GM10266 (cell line): ENCODE results near the gene TNIK.

Source experiments
- DNase-seq: peaks from one replicate; pipeline ENCODE4 v3.0.0; 2012; ENCODE audit errors: extremely low spot score
- TF ChIP-seq, protein P1 (sequence below): IDR thresholded peaks from 2 replicates; pipeline ENCODE4 v1.5.1; 2012; ENCODE audit warnings: mild to moderate bottlenecking, low read depth; ENCODE audit not compliant: control insufficient read depth, insufficient read depth; ENCODE audit errors: missing control alignments

TNIK gene

DNA sequence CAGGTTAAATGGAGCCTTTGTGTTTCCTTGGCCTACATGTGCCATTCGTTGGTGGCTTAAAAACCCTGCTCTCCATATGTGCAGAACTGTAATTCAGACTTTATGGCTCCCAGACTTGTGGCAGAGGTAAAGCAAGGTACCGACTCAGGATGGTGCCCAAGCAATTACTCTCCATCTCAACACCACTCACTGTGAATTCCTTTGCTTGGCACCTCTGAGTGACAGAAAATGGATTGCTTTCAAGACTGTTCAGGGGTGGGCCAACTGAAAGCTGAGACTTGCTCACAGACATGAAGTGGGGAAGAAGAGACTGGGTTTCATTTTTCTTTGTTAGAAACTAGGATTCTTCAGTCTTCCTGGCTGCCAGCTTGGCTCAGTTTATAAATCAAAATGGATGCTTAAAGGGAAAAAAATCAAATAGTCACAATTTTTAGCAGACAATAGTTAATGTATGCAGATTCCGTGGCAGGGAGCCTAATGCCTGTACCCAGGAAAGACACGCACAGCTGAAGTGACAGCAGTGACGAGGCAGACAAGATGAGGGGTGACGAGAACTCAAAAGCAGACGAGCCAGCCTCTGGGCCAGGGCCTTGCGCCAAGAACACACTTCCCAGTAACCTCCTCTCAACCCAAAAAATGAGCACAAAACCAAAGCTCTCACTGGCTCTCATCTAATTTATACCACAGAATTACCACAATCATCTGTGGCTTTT is 225.8 kb downstream of the TNIK start:
- no peak for DNase-seq
- TF ChIP-seq, protein P1, sequence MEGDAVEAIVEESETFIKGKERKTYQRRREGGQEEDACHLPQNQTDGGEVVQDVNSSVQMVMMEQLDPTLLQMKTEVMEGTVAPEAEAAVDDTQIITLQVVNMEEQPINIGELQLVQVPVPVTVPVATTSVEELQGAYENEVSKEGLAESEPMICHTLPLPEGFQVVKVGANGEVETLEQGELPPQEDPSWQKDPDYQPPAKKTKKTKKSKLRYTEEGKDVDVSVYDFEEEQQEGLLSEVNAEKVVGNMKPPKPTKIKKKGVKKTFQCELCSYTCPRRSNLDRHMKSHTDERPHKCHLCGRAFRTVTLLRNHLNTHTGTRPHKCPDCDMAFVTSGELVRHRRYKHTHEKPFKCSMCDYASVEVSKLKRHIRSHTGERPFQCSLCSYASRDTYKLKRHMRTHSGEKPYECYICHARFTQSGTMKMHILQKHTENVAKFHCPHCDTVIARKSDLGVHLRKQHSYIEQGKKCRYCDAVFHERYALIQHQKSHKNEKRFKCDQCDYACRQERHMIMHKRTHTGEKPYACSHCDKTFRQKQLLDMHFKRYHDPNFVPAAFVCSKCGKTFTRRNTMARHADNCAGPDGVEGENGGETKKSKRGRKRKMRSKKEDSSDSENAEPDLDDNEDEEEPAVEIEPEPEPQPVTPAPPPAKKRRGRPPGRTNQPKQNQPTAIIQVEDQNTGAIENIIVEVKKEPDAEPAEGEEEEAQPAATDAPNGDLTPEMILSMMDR: no peak

DNA sequence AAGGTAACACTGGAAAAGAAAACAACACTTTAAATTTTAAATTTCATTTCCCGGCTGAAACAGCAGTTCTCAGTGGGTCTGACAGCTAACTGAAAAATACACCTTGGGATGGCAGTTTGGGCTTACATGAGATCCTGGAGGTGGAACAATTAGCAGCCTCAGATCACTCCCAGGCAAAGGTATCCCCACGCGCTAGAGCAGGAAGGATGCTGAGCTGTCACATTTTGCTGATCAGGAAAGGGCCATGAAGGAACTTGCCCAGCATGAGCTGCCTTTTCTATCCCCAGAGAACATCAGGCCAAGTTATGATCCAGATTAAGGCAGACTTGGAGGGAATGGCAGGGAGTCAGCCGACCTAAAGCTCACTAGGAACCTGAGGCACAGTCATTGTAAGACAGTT is 228.8 kb downstream of the TNIK start:
- TF ChIP-seq, protein P1: no peak
- DNase-seq: no peak

DNA sequence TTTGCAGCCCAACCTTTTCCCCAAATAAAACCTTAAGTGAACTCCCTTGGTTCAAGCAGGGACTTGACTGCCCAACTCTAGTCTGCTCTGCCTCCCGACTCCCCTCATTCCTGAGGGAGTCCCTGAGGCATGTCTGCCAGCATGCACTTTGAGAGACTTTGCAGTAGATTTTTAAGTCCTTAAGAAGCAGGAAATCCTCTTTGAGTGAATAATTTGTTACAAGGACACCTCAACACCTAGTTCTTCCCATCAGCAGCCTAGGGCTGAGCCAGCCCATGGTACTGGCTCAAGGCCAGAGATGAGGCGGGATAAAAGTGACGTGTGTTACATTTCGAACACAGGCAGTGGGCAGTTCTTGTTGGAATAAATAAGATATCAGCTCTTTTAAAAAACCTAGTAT is 229.3 kb downstream of the TNIK start:
- TF ChIP-seq, protein P1: no peak
- no peak for DNase-seq

DNA sequence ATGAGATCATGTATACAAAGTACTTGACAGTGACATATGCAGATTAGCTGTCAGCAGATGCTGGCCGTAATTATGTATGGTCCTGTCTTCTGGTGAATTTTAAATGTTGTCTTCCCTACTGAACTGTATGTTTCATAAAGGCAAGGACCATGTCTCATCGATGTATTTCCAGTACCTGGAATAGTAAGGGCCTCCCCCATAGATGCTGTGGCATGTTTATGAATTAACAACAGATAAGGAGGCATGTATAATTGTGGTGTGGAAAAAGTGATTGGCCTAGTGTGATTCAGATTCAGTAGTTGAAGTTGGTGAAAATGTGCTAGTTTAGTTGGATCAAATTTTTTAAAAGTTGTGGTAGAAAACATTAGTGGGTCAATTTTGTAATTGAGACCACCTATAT is 231.0 kb downstream of the TNIK start:
- TF ChIP-seq, protein P1: no peak
- DNase-seq: no peak

DNA sequence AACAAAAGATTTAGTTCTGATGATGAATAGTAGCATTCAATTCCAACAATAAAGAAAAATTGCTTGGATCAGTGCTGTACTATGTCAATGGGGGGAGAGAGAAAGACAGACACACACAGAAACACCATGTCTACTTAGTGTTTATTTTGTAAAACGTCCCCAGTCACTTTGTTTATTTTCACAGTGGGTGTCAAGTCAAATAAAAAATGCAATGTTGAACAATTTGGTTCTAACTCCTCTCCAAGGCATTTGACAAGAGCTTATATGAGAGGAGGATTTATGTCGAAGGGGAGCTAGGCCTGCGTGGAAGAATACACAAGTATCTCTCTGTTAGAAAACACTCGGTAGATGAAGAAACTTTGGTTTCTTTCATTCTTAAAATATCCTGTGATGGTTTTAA is 232.0 kb downstream of the TNIK start:
- TF ChIP-seq, protein P1: no peak
- no peak for DNase-seq

DNA sequence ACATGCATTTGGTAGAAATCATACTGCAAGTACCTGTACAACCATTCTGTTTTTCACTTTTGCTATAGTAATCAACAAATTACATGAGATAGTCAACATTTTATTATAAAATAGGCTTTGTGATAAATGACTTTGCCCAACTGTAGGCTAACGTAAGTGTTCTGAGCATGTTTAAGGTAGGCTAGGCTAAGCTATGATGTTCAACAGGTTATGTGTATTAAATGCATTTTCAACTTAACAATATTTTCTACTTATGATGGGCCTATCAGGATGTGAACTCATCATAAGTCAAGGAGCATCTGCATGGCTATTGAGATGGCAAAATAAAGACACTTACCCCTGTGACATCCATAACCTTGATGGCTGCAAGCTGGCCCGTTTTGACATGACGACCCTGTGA is 232.4 kb downstream of the TNIK start:
- DNase-seq: no peak
- TF ChIP-seq, protein P1: no peak

DNA sequence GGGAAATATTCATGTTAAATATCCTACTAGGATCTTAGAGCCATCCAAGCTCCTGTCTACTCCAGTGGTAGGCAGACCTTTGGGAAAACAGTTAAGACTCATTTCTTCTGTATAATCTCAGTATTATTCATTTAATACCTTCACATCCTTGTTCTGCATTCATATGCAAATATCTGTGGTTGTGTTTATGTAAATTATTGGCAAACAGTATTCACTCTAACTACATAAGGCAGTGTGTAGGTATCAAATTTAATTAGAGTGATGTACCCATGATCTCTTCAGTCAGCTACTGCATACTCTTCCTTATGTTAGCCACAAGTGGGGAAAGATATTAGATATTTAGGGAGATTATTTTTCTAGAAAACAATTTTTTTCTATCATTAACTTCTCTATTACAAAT is 232.8 kb downstream of the TNIK start:
- TF ChIP-seq, protein P1: no peak
- no peak for DNase-seq
